Trophoblast cell (in vitro differentiated cells and primary cell): Measurements from ENCODE around the gene SRP68.
A peak's percentile ranks its signal among the peaks of the same experiment; 100 is the strongest.

Source experiments
- DNase-seq, 2 donors: peaks; one replicate each; pipeline ENCODE4 v3.0.0-alpha.2; 2016
- H2AFZ ChIP-seq: 2 replicates; pipeline ENCODE4 v1.6.1; 2013; ENCODE audit warnings: low read length, moderate library complexity, mild to moderate bottlenecking; ENCODE audit not compliant: insufficient read depth, poor library complexity
- H2AK5ac ChIP-seq: 2 replicates; pipeline ENCODE4 v1.6.1; 2013; ENCODE audit warnings: mild to moderate bottlenecking, low read length
- H2BK120ac ChIP-seq: 2 replicates; pipeline ENCODE4 v1.6.1; 2013; ENCODE audit warnings: low read length, mild to moderate bottlenecking, moderate library complexity; ENCODE audit not compliant: insufficient read depth, poor library complexity
- H2BK12ac ChIP-seq: 2 replicates; pipeline ENCODE4 v1.6.1; 2013; ENCODE audit warnings: mild to moderate bottlenecking, low read length, moderate library complexity
- H2BK5ac ChIP-seq: 2 replicates; pipeline ENCODE4 v1.6.1; 2013; ENCODE audit warnings: low read length, low read depth, moderate library complexity, mild to moderate bottlenecking; ENCODE audit not compliant: poor library complexity
- H3K14ac ChIP-seq: 2 replicates; pipeline ENCODE4 v1.6.1; 2013; ENCODE audit warnings: mild to moderate bottlenecking, low read length
- H3K18ac ChIP-seq: 2 replicates; pipeline ENCODE4 v1.6.1; 2013; ENCODE audit warnings: mild to moderate bottlenecking, low read length
- H3K23ac ChIP-seq: 2 replicates; pipeline ENCODE4 v1.6.1; 2013; ENCODE audit warnings: low read length
- H3K27ac ChIP-seq: 2 replicates; pipeline ENCODE4 v1.5.1; 2013; ENCODE audit warnings: low read depth, mild to moderate bottlenecking, inconsistent platforms, low read length, moderate library complexity
- H3K27me3 ChIP-seq: 2 replicates; pipeline ENCODE4 v1.6.1; 2013; ENCODE audit warnings: inconsistent platforms, mild to moderate bottlenecking, low read length, moderate library complexity; ENCODE audit not compliant: insufficient read depth
- H3K36me3 ChIP-seq, 2 experiments: 1 replicate in 1 of 2; 2 replicates in 1 of 2; pipeline ENCODE4 v1.6.1; 2013; ENCODE audit warnings: low read length in 2 of 2, mild to moderate bottlenecking in 2 of 2, moderate library complexity in 1 of 2; ENCODE audit not compliant: insufficient read depth in 2 of 2, control insufficient read depth in 1 of 2
- H3K4ac ChIP-seq: 2 replicates; pipeline ENCODE4 v1.6.1; 2013; ENCODE audit warnings: low read depth, mild to moderate bottlenecking, low read length, moderate library complexity
- H3K4me1 ChIP-seq, 2 experiments: 1 replicate in 1 of 2; 2 replicates in 1 of 2; pipeline ENCODE4 v1.6.1; 2013; ENCODE audit warnings: low read length in 2 of 2, mild to moderate bottlenecking in 2 of 2, moderate library complexity in 1 of 2; ENCODE audit not compliant: insufficient read depth in 2 of 2, control insufficient read depth in 1 of 2
- H3K4me2 ChIP-seq: 2 replicates; pipeline ENCODE4 v1.6.1; 2013; ENCODE audit warnings: inconsistent platforms, mild to moderate bottlenecking, low read length, moderate library complexity
- H3K4me3 ChIP-seq: 2 replicates; pipeline ENCODE4 v1.5.1; 2013; ENCODE audit warnings: mild to moderate bottlenecking, low read depth, low read length, inconsistent platforms
- H3K79me1 ChIP-seq: one replicate; pipeline ENCODE4 v1.6.1; 2013; ENCODE audit warnings: low read length
- H3K79me2 ChIP-seq: 2 replicates; pipeline ENCODE4 v1.6.1; 2013; ENCODE audit warnings: low read length, mild to moderate bottlenecking; ENCODE audit not compliant: control insufficient read depth, insufficient read depth, poor library complexity
- H3K9ac ChIP-seq: 2 replicates; pipeline ENCODE4 v1.6.1; 2013; ENCODE audit warnings: mild to moderate bottlenecking, low read length
- H3K9me3 ChIP-seq: 2 replicates; pipeline ENCODE4 v1.6.1; 2013; ENCODE audit warnings: low read depth, mild to moderate bottlenecking, control low read depth, inconsistent platforms, low read length; ENCODE audit not compliant: insufficient read depth
- H4K12ac ChIP-seq: 2 replicates; pipeline ENCODE4 v1.6.1; 2013; ENCODE audit warnings: low read depth, mild to moderate bottlenecking, low read length, moderate library complexity
- H4K8ac ChIP-seq: 2 replicates; pipeline ENCODE4 v1.6.1; 2013; ENCODE audit warnings: low read depth, mild to moderate bottlenecking, low read length, moderate library complexity
- H4K91ac ChIP-seq: one replicate; pipeline ENCODE4 v1.6.1; 2013; ENCODE audit warnings: low read depth, mild to moderate bottlenecking, low read length, moderate library complexity
- WGBS: extraction: QIAGEN DNeasy Blood & Tissue Kit; methylation state at CpG from one replicate; pipeline ENCODE4 v1.1.7; 2013; ENCODE audit warnings: missing lambda C conversion rate; ENCODE audit not compliant: insufficient read length, insufficient coverage; ENCODE audit errors: extremely low coverage; 5-methylcytosine and 5-hydroxymethylcytosine counted together

SRP68 gene

DNA sequence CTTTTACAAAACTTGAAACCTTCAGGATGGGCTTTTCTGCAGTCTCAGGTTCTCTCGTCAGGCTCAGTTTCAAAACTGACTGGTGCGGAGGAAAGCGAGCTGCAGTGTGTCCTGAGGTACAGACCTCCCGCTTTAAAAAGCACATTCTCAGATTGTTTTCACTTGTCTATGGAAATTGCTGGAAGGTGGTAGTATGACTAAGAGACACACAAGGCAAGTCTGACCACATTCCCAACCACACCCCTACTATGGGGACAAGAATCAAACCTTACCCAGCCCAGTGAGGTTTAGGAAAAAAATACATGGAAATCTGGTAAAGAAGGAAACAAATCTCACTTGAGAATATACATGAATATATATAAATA lies 18.2 kb downstream of the SRP68 start:
- Histone ChIP-seq H2BK5ac (no peak overlapping the region), H3K9me3 (no peaks in the 10 kb centered on the region), H3K23ac (no peak overlapping the region), H4K12ac (no peak overlapping the region), H3K27me3 (no peaks in the 10 kb centered on the region), H4K8ac (no peak overlapping the region), H3K14ac (no peak overlapping the region), H3K4me3 (no peak overlapping the region), H3K79me2 (no peaks in the 10 kb centered on the region), H2AK5ac (no peak overlapping the region), H4K91ac (no peak overlapping the region), H3K36me3 (peaks cover 37 to 51% of the 10 kb centered on the region in 2 experiments), H3K4ac (no peak overlapping the region), H3K18ac (no peak overlapping the region), H2BK120ac (no peak overlapping the region), H2BK12ac (no peak overlapping the region), H3K79me1 (peaks cover 2% of the 10 kb centered on the region), H3K9ac (no peak overlapping the region), H3K4me1 (peaks cover 3 to 14% of the 10 kb centered on the region in 2 experiments), H3K4me2 (peak overlapping the region; percentile 31), H2AFZ (no peak overlapping the region), H3K27ac (peak overlapping the region; percentile 68)
- peak; percentile 63 to 73 for DNase-seq
- no CpG with 5 or more reads among the region's 4 CpGs for WGBS

DNA sequence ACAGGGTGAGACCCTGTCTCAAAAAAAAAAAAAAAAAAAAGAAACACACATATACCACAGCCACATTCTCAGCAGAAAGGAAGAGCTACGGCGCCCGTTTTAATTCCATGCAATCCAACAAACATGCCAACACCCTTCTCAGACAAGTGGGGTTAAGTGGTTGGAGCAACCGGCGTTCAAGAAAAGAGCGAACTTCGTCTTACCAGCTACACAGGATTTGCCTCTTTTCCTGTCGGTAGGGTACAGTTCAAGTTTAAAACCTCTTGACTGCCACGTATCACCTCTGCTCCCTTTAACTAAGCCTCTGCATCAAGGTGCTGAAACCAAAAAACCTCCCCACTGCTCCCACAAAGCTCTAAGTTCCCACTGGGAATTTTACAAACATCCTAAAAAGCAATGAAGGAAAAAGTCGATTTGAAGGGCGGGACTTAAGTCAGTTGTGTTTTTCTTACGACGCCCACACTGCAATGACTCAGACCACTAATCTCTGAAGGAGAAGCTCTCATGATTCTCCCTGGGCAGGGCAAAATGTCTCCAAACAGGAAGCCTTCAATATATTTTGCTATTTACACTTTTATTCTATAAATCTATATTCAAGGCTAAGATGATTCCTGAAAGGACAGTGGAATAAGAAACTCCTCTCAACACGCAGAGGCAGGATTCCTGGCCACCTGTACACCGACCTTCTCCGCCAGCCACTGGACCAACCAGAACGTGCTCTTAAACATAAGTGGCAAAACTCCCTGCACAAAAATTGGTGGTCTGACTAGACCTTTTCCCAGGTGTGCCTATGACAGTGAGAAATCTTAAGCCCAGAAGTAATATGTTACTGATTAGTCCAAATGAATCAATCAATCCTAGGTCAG lies 18.8 kb downstream of the SRP68 start:
- H3K79me2 ChIP-seq, result no peaks in the 10 kb centered on the region
- H2BK12ac ChIP-seq, result peak overlapping the region; percentile 46
- no peak overlapping the region for H2BK120ac ChIP-seq
- peak overlapping the region; percentile 48 for H4K91ac ChIP-seq
- H3K27me3 ChIP-seq, result no peaks in the 10 kb centered on the region
- WGBS, result no CpG with 5 or more reads among the region's 17 CpGs
- no peaks in the 10 kb centered on the region for H3K9me3 ChIP-seq
- no peak overlapping the region for H3K14ac ChIP-seq
- peak overlapping the region; percentile 57 for H2BK5ac ChIP-seq
- H3K23ac ChIP-seq, result no peak overlapping the region
- H4K12ac ChIP-seq, result no peak overlapping the region
- no peak overlapping the region for H3K4me3 ChIP-seq
- H3K4me2 ChIP-seq, result no peak overlapping the region
- H2AK5ac ChIP-seq, result no peak overlapping the region
- peaks cover 3 to 14% of the 10 kb centered on the region in 2 experiments for H3K4me1 ChIP-seq
- DNase-seq, result peak; percentile 59 to 83
- H4K8ac ChIP-seq, result no peak overlapping the region
- H3K36me3 ChIP-seq, result peaks cover 35 to 51% of the 10 kb centered on the region in 2 experiments
- peaks cover 2% of the 10 kb centered on the region for H3K79me1 ChIP-seq
- no peak overlapping the region for H2AFZ ChIP-seq
- no peak overlapping the region for H3K9ac ChIP-seq
- peak overlapping the region; percentile 59 for H3K18ac ChIP-seq
- peak overlapping the region; percentile 68 for H3K27ac ChIP-seq
- H3K4ac ChIP-seq, result peak overlapping the region; percentile 21

DNA sequence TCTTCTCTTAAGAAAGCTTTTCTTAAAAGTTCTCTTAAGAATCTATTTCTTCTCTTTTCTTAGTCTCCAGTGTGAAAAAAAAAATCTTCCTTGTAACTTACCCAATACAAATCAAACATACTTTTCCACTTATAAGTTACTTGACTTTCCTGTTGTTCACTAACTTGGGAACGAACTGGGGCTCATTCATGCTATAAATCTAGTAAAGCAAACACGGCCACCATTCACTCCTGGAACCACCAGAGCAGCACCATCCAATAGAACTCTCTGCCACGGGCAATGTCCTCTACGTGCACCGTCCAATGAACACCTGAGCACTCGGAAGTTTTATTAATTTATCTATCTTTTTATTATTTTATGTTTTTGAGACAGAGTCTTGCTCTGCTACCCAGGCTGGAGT lies 20.8 kb downstream of the SRP68 start:
- no CpG with 5 or more reads among the region's 6 CpGs for WGBS

DNA sequence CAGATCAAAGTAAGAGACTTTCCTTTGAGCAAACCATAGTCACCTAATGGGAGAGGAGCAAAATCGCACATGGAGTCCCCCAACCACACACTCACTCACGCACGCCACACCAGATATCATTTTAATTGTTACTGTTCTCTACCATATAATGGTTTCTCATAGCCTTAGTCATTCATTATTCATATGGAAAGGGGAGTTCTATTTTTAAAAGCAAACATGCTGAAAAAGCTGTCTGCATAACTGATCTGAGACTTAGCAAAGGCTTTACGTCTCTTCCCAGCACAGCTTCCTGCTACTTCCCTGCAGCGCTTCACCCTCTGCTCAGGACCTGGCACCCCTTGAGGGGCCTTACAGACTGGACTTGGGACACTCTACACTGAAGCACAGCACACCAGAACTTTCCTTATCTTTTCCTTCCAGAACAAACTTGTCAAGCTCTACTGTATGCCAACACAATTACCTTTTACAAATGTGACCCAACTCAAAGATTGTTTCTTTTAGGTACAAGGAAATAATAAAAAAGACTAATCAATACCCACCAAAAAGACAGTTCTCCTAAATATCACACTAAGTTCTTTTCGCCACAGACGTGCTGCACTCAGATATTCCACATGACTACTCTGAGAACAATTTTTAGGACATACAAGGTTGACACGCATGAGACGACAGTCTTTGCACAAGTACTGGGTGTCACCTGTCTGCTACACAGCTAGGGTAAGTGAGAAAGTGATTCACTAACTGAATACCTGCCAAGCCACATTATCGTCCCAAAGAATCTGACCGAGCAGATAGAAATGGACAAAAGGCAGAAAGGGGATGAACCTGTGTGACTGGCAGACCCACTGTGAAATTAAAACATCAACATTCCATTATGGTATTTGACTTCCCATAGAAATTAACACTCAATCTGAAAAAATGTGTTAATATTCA lies 21.5 kb downstream of the SRP68 start:
- no peak overlapping the region for H4K91ac ChIP-seq
- no peak overlapping the region for H3K9ac ChIP-seq
- no peaks in the 10 kb centered on the region for H3K79me2 ChIP-seq
- no peak overlapping the region for H3K14ac ChIP-seq
- no peak overlapping the region for H3K18ac ChIP-seq
- peak; percentile 85 to 97 for DNase-seq
- H4K8ac ChIP-seq, result no peak overlapping the region
- H3K9me3 ChIP-seq, result no peaks in the 10 kb centered on the region
- no peak overlapping the region for H2AFZ ChIP-seq
- peaks cover 3 to 11% of the 10 kb centered on the region in 2 experiments for H3K4me1 ChIP-seq
- H3K23ac ChIP-seq, result no peak overlapping the region
- no peak overlapping the region for H3K4ac ChIP-seq
- no peak overlapping the region for H2AK5ac ChIP-seq
- H3K4me2 ChIP-seq, result no peak overlapping the region
- H2BK120ac ChIP-seq, result no peak overlapping the region
- H4K12ac ChIP-seq, result no peak overlapping the region
- H3K27ac ChIP-seq, result no peak overlapping the region
- H2BK12ac ChIP-seq, result no peak overlapping the region
- no peak overlapping the region for H3K4me3 ChIP-seq
- H3K27me3 ChIP-seq, result no peaks in the 10 kb centered on the region
- H3K79me1 ChIP-seq, result peaks cover 2% of the 10 kb centered on the region
- H3K36me3 ChIP-seq, result peaks cover 49 to 57% of the 10 kb centered on the region in 2 experiments
- H2BK5ac ChIP-seq, result no peak overlapping the region
- WGBS, result no CpG with 5 or more reads among the region's 11 CpGs

More for the DNA sequence above, 20.8 kb downstream of the SRP68 start:
- Histone ChIP-seq H3K4me2 (no peak overlapping the region), H3K79me2 (no peaks in the 10 kb centered on the region), H3K4ac (no peak overlapping the region), H4K12ac (no peak overlapping the region), H3K9me3 (no peaks in the 10 kb centered on the region), H3K4me1 (peaks cover 3 to 11% of the 10 kb centered on the region in 2 experiments), H3K9ac (no peak overlapping the region), H2BK12ac (no peak overlapping the region), H2BK120ac (no peak overlapping the region), H2BK5ac (no peak overlapping the region), H2AK5ac (no peak overlapping the region), H3K18ac (no peak overlapping the region), H3K27ac (no peak overlapping the region), H3K79me1 (peaks cover 2% of the 10 kb centered on the region), H3K27me3 (no peaks in the 10 kb centered on the region), H3K36me3 (peaks cover 42 to 54% of the 10 kb centered on the region in 2 experiments), H3K23ac (no peak overlapping the region), H2AFZ (no peak overlapping the region), H3K4me3 (no peak overlapping the region), H4K91ac (no peak overlapping the region), H4K8ac (no peak overlapping the region), H3K14ac (no peak overlapping the region)
- DNase-seq, result no peak
